HG03196 (cell line): ENCODE results near the gene NCEH1.
A peak's percentile ranks its signal among the peaks of the same experiment; 100 is the strongest.
"Not testable (repeated sequence)": the region's sequence is repeated elsewhere in the genome, so short reads cannot be mapped to it uniquely, and the experiment has no call there.

ENCODE experiments used
- ATAC-seq: cut with Tn5 transposase; IDR thresholded peaks from one replicate; pipeline ENCODE4 v1.9.1; 2021; ENCODE audit not compliant: unreplicated experiment

Gene NCEH1, protein sequence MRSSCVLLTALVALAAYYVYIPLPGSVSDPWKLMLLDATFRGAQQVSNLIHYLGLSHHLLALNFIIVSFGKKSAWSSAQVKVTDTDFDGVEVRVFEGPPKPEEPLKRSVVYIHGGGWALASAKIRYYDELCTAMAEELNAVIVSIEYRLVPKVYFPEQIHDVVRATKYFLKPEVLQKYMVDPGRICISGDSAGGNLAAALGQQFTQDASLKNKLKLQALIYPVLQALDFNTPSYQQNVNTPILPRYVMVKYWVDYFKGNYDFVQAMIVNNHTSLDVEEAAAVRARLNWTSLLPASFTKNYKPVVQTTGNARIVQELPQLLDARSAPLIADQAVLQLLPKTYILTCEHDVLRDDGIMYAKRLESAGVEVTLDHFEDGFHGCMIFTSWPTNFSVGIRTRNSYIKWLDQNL

GRCh38 chr3:172710664-172711453, at the start of gene NCEH1:
Gene NCEH1, minus strand, starts transcription at chr3:172711067. Its CDS starts 83 bp downstream, at chr3:172710984.
- peak; percentile 100 for ATAC-seq

- ATAC-seq = not testable (repeated sequence)
Measured at GRCh38 chr3:172760416-172760815, 49.5 kb upstream of the NCEH1 start.

- no peak for ATAC-seq
Measured at GRCh38 chr3:172753125-172753524, 42.3 kb upstream of the NCEH1 start.

- no peak for ATAC-seq
Measured at GRCh38 chr3:172752651-172753050, 41.8 kb upstream of the NCEH1 start.

GRCh38 chr3:172751175-172751704, 40.4 kb upstream of the NCEH1 start:
- ATAC-seq = peak; percentile 20

GRCh38 chr3:172750368-172751174, 39.7 kb upstream of the NCEH1 start, which contains the start of gene ECT2:
Gene ECT2, plus strand, starts transcription at chr3:172750726. Its CDS starts 3,805 bp downstream, at chr3:172754531.
- peak; percentile 98 for ATAC-seq

DNA sequence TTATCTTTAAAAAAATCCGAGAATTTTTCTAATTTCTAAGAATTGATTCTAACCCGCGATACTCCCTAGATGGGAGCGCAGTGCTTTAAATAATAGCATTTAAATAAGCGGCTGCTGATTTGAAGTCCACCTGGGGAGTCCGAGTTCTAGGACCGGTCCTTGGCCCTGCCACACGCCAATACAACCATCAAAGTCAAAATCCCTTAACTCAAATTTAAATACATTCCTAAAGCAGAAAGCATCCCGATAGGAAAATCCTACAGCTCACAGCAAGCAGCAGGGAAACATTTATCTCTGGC, 39.2 kb upstream of the NCEH1 start:
- ATAC-seq = no peak

- no peak for ATAC-seq
Measured at GRCh38 chr3:172749230-172749965, 38.5 kb upstream of the NCEH1 start.

GRCh38 chr3:172746475-172746874, 35.6 kb upstream of the NCEH1 start:
- no peak for ATAC-seq

GRCh38 chr3:172739462-172739861, 28.6 kb upstream of the NCEH1 start:
- ATAC-seq = no peak

GRCh38 chr3:172735014-172735413, 24.1 kb upstream of the NCEH1 start:
- no peak for ATAC-seq

- no peak for ATAC-seq
Measured at GRCh38 chr3:172726380-172726779, 15.5 kb upstream of the NCEH1 start.

GRCh38 chr3:172722536-172723040, 11.7 kb upstream of the NCEH1 start:
- ATAC-seq = not testable (repeated sequence)

- no peak for ATAC-seq
Measured at GRCh38 chr3:172717493-172718088, 6.7 kb upstream of the NCEH1 start.

DNA sequence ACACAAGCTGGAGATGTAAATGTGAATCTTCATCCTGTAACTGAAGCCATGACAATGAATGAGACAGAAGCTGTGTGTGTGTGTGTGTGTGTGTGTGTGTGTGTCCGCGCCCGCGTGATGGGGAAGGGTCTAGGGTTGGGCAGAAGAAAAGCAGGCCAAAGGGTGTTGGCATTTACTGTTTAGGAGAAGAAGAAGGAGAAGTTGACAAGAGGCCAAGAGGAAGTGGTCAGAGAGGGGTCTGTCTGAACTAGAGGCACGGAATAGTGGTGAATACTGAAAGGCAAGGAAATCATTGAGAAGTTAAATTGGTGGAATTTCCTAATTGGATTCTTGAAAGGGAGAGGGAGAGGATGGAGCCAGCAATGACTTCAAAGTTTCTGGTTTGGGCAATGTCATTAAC, 5.6 kb upstream of the NCEH1 start:
- ATAC-seq = no peak

- no peak for ATAC-seq
Measured at GRCh38 chr3:172713316-172713715, 2.4 kb upstream of the NCEH1 start.

- ATAC-seq = peak; percentile 1
Measured at GRCh38 chr3:172711454-172711795, 558 bp upstream of the NCEH1 start.

DNA sequence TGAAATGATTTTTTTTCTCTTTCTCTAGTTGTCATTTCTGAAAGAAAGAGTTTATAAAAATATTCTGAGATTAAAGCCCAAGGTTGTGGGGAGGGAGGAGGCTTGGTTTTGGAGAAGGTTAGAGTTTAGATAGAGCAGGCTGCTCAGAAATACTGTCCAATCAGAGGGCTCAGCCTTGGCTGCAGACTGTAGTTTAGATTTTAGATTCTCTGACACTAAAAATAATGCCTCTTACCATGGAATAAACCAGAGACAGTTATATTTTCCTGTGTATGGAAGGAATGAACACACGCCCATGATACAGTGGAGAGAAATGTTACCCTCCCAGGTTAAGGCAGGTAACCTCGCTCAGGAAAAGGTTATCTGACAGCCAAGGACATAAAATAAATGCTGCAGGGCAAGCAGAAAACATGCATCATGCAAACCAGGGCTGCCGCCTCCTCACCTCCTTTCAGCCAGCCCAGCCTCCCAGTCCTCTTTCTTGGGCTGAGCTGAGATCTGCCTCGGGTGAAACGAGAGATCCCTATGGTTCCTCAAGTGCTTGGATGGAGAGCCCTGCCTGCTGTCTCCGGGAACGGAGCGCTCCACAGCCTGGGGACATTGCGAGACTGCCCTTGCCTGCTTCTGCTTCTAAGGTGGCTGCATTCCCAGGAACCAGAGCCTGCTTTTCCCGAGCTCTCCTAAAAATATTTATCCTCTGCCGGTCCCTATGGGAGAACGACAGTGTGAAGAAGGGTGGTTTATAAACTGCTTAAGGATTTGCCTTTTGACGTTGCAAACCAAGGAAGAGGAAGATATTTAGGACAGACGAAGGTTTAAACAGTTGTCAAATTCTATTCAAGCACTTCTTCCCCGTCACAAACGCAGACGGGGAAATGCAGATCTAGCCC, 848 bp downstream of the NCEH1 start:
- no peak for ATAC-seq
